Nucleus accumbens (tissue), 56 donors: Measurements from ENCODE around the gene STXBP5L.
"Not testable (repeated sequence)": the region's sequence is repeated elsewhere in the genome, so short reads cannot be mapped to it uniquely, and the experiment has no call there.

Source experiments
- DNase-seq, 56 donors: peaks; one replicate each; lab custom pipeline; 2025; lab: John Stamatoyannopoulos, UW

The STXBP5L gene

DNA sequence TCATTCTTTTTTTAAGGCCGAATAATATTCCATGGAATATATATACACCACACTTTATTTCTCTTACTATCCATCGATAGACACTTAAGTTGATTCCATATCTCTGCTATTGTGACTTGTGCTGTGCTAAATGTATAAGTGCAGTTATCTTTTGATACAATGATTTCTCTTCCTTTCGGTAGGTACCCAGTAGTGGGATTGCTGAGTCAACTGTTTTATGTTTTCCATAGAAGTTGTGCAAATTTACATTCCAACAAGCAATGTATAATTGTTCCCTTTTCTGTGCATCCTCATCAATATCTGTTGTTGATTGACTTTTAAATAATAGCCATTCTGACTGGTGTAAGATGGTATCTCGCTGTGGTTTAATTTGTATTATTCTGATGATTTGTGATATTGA, 81.0 kb downstream of the STXBP5L start:
- DNase-seq, result no peak

DNA sequence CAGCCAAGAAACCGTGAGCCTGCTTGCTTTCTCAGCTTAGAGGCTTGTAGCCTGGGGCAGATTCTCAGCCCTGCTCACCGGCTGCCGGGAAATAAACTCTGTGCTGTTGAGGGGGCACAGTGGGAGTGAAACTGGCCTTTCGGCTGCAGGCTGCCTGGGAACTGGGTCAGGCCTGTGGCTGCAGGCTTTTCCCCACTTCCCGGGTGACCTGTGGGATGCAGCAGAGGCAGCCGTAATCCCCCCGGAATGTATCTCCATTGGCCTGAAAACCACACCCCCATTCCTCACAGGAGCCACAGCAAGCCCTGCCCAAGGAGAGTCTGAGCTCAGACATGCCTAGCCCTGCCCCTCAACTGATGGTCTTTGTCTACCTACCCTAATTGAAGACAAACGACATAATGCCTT, 110.9 kb downstream of the STXBP5L start:
- no peak for DNase-seq

- no peak for DNase-seq
Measured at GRCh38 chr3:121063628-121064027, 155.6 kb downstream of the STXBP5L start.

GRCh38 chr3:121064121-121064520, 156.1 kb downstream of the STXBP5L start:
- no peak for DNase-seq

GRCh38 chr3:121072133-121072532, 164.1 kb downstream of the STXBP5L start:
- no peak for DNase-seq

GRCh38 chr3:121073011-121073410, 165.0 kb downstream of the STXBP5L start:
- no peak for DNase-seq

DNA sequence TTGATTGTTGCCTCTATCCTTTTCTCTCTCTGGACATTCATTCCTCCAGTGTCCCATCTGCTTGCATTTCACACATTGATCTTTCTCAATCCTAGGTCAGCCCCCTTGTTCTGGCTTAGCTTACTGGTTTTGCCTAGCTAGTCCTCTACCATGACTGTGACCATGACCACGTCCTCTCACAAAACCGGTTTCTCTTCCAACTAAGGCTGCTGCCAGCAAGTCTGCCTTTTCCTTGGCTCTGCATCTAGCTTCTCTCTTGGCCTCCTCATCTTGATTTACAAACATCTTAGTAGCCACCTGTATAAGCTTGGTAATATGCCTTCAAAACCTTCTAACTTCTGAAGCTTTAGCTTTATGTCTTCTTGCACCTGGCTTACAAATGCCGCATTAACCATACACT, 167.2 kb downstream of the STXBP5L start:
- DNase-seq, result no peak

DNA sequence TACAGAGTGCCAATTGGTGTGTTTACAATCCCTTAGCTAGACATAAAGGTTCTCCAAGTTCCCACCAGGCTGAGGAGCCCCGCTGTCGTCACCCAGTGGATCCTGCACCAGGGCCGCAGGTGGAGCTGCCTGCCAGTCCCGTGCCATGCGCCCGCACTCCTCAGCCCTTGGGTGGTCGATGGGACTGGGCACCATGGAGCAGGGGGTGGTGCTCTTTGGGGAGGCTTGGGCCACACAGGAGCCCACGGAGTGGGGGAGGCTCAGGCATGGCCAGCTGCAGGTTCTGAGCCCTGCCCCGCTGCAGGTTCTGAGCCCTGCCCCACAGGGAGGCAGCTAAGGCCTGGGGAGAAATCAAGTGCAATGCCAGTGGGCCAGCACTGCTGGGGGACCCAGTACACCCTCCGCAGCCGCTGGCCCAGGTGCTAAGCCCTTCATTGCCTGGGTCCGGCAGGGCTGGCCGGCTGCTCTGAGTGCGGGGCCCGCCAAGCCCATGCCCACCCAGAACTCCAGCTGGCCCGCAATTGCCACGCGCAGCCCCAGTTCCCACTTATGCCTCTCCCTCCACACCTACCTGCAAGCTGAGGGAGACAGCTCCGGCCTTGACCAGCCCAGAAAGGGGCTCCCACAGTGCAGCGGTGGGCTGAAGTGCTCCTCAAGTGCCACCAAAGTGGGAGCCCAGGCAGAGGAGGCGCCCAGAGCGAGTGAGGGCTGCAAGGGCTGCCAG, 170.5 kb downstream of the STXBP5L start:
- DNase-seq, result not testable (repeated sequence)

DNA sequence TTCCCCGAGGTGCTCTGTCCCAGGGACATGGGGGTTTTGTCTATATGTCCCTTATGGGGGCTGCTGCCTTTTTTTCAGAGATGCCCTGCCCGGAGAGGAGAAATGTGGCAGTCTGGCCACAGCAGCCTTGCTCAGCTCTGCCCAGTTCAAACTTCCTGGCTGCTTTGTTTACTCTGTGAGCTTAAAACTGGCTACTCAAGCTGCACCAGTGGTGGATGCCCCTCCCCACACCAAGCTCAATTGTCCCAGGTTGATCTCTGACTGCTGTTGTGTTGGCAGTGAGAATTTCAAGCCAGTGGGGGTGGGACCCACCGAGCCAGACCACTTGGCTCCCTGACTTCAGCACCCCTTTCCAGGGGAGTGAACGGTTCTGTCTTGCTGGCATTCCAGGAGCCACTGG, 188.9 kb downstream of the STXBP5L start:
- DNase-seq, result no peak

GRCh38 chr3:121111086-121111485, 203.1 kb downstream of the STXBP5L start:
- not testable (repeated sequence) for DNase-seq

DNA sequence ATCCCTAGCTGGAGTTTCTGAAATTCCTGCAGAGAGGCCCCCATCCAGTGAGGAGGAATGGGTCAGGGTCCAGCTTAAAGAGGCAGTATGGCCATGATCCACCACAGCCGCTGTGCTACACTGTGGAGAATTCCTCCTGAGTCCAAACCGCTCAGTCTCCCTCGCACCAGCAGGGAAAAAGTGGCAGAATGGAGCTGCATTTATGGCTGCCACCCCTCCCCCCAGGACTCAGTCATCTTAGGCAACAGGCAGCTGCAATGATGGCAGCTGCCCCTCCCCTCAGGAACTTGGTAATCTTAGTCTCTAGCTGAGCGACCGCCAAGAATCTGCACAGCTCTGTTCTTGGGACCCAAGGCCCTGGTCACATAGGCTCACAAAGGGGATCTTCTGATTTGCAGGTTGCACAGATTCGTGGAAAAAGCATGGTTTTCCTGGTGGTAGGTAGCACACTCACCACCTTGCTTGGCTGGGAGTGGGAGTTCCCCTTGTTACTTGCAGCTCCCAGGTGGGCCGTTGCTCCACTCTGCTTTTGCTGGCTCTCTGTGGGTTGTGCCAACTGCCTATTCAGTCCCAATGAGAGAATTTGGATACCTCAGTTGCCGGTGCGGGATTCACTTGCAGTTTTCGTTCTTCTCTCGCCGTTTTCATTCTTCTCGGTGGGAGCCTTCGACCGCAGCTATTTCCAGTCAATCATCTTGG, 204.1 kb downstream of the STXBP5L start:
- DNase-seq, result no peak

- DNase-seq, result no peak
Measured at GRCh38 chr3:121126033-121126706, 218.2 kb downstream of the STXBP5L start.

DNA sequence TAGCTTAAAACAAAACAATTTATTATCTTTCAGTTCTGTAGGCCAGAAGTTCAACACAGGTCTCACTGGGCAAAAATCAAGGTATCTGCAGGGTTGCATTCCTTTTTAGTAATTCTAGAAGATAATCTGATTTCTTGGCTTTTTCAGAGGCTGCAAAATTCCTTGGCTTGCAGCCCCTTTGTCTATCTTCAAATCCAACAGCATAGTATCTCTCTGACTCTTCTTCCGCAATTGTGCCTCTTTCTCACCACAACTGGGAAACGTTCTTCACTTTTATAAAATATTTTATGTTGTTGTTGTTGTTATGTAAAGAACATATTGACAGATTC, 218.7 kb downstream of the STXBP5L start:
- DNase-seq, result no peak

- no peak for DNase-seq
Measured at GRCh38 chr3:121152573-121152972, 244.6 kb downstream of the STXBP5L start.

- DNase-seq, result no peak
Measured at GRCh38 chr3:121153851-121154250, 245.8 kb downstream of the STXBP5L start.

GRCh38 chr3:121155028-121155427, 247.0 kb downstream of the STXBP5L start:
- DNase-seq, result no peak

DNA sequence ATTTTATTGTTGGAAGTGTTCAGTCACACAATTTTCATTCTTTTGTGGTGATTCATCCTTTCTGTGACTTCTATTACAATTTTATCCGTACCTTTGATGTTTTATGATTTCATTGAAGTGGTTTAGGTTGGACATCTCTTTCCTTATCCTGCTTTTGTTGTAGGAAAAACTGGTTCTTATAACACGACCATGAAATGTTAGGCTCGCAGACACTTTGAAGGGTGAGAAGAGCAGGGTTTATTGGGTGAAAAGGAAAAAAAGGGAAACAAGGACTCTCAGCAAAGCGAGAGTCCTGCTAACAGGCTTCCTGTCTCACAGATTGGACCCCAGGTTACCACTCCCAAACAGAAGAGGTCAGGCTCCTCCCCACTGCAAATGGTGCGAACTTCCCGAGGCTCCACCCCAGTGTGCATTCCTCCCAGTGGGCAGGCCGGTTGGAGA, 257.4 kb downstream of the STXBP5L start:
- no peak for DNase-seq

GRCh38 chr3:121167374-121168139, 259.6 kb downstream of the STXBP5L start:
- no peak for DNase-seq

GRCh38 chr3:121175083-121175482, 267.1 kb downstream of the STXBP5L start:
- no peak for DNase-seq

DNA sequence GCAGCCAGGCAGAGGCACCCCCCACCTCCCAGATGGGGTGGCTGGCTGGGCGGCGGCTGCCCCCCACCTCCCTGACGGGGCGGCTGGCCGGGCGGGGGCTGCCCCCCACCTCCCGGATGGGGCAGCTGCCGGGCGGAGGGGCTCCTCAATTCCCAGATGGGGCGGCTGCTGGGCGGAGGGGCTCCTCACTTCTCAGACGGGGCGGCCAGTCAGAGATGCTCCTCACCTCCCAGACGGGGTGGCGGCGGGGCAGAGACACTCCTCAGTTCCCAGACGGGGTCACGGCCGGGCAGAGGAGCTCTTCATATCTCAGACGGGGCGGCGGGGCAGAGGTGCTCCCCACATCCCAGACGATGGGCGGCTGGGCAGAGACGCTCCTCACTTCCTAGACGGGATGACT, 282.6 kb downstream of the STXBP5L start:
- not testable (repeated sequence) for DNase-seq

- DNase-seq, result no peak
Measured at GRCh38 chr3:121202573-121202972, 294.6 kb downstream of the STXBP5L start.
